GM21619 (cell line): ENCODE measurements around the gene TUBA3E.
A peak's percentile ranks its signal among the peaks of the same experiment; 100 is the strongest.
"Not testable (repeated sequence)": the region's sequence is repeated elsewhere in the genome, so short reads cannot be mapped to it uniquely, and the experiment has no call there.

ENCODE experiments used
- ATAC-seq: cut with Tn5 transposase; IDR thresholded peaks from one replicate; pipeline ENCODE4 v1.9.1; 2021; ENCODE audit not compliant: unreplicated experiment

Gene TUBA3E

DNA sequence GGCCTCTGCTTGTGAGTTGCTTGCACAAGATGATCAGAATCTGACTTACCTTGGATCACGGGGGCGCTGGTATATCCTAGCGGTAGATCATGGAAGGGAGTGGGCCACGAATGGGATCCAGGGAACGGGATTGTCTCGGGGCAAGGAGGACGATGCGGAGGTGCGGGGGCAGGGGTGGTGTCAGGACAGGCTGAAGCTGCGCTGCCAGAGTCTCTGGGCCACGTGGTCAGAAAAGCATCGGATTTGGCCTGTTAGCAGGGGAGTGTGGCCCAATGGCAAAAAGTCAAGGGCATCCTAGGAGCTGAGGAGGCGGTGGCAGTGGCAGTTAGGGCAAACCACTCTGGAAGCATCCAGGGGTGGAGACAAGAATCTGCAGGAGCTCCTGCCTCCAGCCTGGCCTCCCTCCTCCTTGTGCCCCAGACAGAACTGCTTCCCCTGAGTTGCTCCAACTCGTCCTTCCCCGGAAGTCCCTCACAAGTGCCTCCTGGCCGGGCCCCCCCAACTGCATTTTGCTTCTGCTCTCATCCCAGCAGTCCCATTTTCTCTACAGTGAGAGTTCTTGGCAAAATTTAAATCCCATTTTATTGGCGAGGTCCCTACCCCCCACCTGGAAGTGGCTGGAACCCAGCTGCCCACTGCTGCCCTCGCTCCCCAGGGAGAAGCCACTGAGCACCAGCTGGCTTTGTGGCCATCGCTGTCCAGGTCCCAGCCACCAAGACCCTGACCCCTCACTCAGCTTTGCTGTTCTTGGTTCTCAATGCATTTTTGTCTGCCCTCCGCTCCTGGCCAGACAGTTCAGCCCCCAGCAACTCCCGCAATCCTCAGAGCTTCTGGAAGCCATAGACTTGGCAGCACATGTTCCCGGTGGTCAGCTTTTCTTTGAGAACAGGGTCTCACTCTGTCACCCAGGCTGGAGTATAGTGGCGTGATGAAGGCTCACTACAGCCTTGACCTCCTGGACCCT lies 47.8 kb downstream of the TUBA3E start:
- no peak for ATAC-seq

DNA sequence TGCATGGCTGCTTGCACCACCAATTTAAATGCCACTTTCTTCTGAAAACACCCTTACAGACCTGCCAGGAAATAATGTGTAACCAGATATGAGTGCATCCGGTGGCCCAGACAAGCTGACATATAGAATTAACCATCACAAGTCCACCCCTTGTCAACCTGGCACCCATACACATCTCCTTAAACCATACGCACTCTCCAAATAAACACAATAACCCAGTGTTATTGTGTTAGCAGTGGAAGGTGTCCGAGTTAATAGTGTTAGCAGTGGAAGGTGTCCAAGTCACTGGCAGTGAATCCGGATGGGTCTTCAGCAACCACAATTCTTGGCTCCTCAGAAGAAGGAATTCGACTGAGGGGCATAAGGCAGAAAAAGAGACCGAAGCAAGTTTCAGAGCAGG lies 49.7 kb downstream of the TUBA3E start:
- ATAC-seq = not testable (repeated sequence)

DNA sequence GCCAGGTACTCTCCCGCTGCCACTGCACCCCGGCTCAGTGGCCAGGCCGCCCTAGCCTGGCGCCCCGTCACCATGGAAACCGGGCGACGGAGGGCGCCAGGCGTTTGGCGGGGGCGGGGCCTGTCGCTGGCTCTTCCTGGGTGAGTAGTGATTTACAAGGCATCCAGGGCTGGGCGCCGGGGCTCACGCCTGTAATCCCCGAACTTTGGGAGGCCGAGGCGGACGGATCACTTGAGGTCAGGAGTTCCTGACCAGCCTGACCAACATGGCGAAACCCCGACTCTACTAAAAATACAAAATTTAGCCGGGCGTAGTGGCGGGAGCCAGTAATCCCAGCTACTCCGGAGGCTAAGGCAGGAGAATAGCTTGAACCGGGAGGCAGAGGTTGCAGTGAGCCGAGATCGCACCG lies 53.2 kb downstream of the TUBA3E start, which contains the start of gene CCDC74B:
CCDC74B (minus strand) TSS at position 107 of the 409 bp plus-strand sequence. CDS start 116 bp downstream, outside the sequence.
- peak; percentile 81 for ATAC-seq

DNA sequence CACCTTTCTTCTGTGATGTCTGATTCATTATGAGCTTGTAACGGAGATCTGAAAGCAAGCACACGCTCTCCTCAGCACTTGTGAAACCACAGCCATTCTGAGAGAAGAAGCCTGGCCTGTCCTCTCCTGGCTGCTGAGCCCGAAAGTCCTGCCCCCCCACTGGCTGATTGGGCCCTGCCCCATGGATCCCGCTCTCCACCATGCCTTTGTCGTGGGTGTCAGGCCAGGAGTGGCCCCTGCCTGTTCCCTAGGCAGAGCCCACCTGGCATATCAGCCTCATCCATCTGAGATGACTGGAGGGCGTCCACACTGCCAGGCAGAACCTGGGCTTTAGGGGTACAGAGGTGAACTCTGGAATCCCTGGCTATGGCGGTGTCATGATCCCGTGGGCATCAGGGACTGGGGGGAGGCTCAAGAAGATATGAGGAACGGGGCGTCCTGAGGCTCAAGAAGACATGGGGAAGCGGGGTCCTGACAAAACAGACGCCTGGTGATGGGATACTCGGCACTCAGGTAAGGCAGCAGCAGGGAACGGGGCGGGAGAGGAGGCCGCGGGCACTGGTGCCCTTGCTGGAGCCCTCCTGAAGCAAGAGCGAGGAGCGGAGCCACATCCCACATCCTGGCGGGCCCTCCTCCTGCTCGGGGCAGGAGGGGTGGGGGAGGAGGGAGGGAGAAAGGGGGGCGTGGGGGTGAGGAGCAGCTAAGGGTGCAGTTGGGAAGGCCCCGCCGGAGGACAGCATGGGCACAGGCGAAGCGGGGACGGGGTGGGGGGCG lies 54.8 kb downstream of the TUBA3E start:
- ATAC-seq = peak; percentile 38

DNA sequence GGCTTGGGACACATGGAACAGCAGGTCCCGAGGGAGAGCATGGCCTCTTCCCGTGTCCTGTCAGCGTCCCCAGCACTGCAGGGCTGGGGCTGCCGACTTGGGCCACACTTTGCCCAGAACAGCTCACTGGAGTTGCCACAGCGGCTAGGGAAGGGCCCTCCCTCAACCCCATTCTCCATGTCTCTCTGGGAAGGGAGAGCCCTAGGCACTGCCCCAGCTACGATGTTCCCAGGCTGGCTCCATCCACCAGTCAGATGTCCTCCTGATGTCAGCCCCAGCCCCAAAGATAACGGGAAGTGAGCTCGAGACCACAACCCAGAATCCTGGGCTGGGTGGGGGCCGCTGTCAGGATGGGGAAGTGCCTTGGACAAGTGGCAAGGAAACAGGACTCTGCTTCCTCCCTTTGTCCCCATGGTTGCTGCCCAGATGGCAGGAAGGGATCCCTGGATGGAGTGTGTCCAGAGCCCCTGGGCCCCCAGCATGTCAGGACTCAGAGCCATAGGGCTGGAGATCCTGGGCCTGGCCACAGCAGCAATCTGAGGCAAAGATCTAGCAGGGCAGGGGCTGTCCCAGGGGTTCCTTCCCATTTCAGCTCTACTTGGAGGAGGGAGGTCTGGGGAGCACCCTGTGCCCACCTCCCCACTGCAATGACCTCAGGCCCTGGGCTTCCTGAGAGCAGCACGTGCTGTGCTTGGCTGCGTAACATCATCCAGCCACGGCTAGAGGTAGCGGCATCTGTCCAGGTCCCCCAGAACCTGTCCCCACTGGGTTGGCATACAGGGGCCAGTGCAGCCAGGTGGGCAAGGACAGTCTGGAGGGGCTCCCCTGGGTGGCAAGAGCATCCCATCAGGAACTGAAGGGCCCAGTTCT lies 55.6 kb downstream of the TUBA3E start:
- ATAC-seq = not testable (repeated sequence)
